ENCODE results near the gene ZNF284.

- TF ChIP-seq, protein P1, sequence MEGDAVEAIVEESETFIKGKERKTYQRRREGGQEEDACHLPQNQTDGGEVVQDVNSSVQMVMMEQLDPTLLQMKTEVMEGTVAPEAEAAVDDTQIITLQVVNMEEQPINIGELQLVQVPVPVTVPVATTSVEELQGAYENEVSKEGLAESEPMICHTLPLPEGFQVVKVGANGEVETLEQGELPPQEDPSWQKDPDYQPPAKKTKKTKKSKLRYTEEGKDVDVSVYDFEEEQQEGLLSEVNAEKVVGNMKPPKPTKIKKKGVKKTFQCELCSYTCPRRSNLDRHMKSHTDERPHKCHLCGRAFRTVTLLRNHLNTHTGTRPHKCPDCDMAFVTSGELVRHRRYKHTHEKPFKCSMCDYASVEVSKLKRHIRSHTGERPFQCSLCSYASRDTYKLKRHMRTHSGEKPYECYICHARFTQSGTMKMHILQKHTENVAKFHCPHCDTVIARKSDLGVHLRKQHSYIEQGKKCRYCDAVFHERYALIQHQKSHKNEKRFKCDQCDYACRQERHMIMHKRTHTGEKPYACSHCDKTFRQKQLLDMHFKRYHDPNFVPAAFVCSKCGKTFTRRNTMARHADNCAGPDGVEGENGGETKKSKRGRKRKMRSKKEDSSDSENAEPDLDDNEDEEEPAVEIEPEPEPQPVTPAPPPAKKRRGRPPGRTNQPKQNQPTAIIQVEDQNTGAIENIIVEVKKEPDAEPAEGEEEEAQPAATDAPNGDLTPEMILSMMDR (optimal IDR thresholded peaks at IDR 0.05 in 1 of 3, IDR thresholded peaks at IDR 0.05 in 1 of 3, conservative IDR thresholded peaks at IDR 0.05 in 1 of 3; ENCODE audit: extremely low read depth in 1 of 3, insufficient read depth in 2 of 3, low read length in 3 of 3) = no peak
- TF ChIP-seq EZH2 (IDR thresholded peaks at IDR 0.05; ENCODE audit: low read length) = no peak
These were observed 47.1 kb upstream of the ZNF284 start for GRCh38 chr19:44024900-44025216.

Data from keratinocyte (primary cell).